ENCODE results near the gene CRY2.
"Not testable (repeated sequence)": the region's sequence is repeated elsewhere in the genome, so short reads cannot be mapped to it uniquely, and the experiment has no call there.

Gene CRY2

DNA sequence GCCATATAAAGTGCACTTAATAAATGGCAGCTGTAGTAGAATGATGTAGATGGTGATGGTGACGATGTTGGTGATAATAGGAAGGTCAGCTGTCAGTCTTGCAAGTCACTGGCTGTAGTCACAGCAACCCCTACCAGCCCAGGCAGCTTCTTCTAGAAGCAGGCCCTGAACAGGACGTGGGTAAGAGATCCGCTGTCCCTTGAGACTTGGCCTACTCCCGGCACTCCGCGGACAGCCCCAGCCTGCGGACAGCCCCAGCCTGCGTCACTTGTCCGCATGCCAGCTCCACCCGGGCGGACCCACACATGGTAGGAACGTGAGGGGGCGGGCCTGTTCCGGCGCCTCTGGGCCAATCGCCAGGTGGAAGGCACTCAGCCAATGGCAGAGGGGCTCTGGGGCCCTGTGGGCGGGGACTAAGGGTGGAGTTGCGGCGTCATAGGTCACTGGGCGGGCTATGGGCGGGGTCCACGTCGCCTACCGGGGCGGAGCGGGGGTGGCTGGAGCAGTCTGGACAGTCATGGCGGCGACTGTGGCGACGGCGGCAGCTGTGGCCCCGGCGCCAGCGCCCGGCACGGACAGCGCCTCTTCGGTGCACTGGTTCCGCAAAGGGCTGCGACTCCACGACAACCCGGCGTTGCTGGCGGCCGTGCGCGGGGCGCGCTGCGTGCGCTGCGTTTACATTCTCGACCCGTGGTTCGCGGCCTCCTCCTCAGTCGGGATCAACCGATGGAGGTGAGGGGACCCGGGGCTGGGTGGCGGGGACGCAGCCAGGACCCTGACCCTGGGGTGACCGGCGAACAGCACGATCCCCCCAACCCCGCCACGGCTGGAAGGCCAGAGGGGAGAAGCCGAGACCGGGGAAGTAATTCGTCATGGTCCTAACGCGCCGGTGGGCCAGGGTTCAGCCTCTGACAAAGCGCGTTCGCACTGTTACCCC lies at the start of gene CRY2:
CRY2 (plus strand) TSS at position 502 of the 937 bp plus-strand sequence; CDS start at position 518, 16 bp downstream.
- peak; percentile 100 for DNase-seq

DNA sequence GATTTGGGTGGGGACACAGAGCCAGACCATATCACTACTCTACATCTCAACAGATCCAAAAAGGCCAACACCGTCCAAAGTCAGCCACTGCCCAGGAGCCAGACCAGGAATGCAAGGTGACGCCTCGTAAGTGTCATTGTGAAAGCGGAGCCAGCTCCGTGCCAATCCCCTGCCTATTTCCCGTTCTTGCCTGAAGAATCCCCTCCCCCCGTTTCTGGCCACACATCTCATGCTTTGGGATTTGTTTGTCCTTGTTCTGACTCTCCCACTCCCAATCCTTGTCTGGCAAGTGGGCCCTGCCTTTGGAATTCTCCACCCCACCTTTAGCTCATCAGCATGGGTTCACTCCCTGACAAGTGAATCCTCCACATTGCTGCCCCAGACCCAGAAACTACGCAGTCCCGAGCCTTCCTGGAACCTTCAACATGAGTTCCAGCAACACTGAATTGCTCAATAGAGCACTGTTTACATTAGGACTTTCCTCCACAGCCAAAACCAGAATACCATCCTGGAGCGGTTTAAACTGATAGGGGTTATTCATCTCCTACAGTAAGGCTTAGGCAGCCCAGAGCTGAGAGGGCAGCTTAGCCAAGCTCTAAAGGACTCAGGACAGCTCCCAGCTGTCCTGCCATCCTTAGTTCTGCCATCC lies 48.4 kb upstream of the CRY2 start:
- DNase-seq, result no peak

DNA sequence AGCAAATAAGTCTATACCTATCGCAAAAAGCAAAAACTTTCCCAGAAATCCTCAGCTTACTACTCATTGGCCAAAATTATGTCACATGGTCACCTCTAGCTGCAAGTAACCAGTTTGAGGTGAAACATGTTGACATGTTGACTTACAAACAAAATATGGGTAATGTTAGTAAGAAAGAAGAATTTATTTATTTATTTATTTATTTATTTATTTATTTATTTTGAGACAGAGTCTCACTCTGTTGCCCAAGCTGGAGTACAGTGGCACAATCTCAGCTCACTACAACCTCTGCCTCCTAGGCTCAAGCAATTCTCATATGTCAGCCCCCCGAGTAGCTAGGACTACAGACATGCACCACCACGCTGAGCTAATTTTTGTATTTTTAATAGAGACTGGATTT lies 47.7 kb upstream of the CRY2 start:
- DNase-seq, result no peak

DNA sequence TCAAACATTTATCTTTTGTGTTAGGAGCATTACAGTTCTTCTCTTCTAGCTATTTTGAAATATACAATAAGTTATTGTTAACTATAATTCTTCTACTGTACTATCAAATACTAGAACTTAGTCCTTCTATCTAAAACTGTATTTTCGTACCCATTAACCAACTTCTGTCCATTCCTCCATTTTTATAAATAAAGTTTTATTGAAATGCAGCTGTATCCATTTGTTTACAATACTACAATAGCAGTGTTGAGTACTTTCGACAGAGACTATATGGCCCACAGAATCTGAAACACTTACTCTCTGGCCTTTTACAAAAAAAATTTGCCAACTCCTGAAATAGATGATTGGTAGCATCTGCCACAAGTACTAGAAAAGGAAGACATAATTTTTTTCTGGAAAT lies 47.0 kb upstream of the CRY2 start:
- no peak for DNase-seq

DNA sequence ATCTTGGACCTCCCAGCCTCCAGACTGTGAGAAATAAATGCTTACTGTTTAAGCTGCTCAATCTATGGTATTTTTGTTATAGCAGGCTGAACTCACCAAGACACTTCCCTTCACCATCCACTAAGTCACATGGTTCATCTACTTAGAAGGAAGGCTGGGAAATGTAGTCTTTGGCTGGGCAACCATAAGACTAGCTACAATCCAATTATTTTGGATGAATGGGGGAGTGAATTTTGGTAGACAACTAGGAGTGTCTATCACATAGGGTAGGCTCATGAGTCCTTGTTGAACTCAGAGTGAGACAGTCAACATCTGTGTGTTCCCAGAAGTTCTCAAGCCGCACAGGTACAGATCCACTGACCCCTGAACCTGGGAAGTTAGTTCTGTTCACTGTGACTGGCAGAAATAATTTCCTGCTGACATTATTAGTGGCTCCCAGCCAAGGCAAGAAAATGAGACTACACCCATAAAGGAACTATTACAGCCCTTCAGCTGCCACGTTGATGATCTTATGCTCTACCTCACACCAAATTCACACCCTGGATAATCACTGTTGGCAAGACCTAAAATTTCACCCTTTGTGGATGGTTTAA lies 45.5 kb upstream of the CRY2 start:
- DNase-seq, result no peak

DNA sequence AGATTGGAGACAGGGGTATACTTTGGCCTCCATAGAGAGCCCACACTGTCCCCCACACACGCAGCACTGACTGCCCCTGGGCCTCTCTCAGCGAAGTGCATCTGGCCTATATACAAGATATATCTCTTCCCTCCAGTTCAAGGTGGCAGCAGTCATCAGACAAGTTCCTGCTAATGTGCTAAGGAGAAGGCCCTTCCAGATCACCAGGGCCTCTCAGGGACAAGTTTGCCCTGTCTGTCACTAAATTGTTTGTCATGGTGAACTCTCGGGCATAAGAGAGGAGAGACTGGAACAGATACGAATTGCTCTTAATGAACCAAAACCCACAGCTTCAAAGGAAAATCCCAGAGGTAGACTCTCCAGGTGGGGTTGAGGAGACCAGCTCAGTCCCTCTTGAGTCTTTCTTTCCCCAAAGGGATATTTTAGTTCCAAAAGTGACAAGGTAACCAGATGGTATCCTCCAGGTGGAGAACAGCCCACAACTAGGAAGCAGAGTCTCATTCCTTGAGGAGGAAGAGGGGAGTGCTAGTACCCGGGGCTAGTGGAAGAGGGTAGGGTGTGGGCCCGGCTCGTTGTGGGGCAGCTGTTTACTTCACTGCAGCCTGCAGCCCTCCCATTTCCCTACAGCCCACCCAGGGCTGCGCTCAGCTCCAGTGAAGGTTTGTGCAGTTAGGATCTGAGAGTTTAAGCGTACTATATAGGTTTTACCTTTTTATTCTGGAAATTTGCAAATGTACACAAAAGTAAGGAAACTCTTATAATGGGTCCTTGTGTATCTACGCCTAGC lies 44.6 kb upstream of the CRY2 start:
- no peak for DNase-seq

DNA sequence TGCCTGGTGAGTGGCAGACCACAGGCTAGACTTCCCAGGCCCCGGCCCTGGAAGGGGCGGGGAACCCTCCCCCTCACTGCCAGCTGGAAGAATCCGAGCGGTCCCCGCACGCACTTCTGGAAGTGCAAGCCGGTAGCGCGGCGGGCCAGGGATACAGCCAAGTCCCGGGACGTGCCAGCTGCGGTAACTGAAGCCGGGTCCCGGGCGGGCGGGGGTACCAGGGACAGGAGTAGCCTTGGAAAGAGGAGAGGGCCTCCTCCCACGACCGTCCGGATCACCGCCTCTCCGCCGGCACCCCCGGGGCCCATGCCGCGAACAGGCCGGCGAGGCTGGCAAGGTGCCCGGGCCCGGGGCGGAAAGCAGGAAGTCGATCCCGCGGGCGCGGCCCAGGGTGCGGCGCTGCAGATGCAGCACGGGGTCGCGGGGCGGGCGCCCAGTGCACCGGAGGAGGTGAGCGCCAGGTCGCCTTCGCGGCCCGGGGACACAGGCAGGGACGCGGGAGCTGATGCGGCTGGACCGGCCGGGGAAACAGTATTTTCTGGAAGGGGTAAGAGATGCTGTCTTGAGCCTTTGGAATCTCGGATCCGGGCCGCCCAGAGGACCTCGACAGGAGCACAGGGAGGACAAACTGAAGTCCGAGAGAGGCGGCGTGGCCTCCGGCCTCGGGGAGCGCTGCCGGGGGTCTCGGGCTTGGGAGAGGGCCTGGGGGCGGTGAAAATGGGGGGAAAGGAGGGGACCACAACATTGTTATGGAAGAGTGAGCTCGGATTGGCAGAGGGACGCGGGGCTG lies 43.1 kb upstream of the CRY2 start:
- DNase-seq, result peak; percentile 64

DNA sequence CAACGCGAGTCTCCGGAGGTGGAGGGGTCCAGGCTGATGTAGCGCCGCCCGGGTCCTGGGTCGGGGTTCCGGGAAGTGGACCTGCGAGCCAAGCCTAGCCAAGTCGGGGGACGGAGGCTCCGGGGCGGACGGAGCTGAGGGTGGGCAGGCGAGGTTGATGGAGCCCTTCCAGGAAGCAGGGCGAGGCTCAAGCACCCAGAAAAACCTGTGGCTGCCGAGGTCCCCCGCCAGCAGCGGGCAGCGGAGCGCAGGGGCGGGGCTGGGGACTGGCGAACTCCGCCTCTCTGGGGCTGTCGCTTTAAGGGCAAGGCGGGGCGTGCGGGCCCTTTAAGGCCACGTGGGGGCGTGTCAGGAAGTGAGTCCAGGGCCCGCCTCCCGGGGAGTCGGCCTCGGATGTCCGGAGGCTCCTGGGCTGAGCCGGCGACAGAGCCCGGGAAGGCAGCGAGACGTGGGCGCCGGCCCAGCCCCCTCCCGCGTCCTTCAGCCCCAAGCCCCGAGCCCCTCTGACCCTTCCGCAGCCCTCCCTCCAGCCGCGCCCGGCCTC lies 42.4 kb upstream of the CRY2 start, which contains the start of gene SLC35C1:
SLC35C1 (plus strand) TSS at position 389 of the 544 bp plus-strand sequence. CDS start 653 bp downstream, outside the sequence.
- DNase-seq, result peak; percentile 97

DNA sequence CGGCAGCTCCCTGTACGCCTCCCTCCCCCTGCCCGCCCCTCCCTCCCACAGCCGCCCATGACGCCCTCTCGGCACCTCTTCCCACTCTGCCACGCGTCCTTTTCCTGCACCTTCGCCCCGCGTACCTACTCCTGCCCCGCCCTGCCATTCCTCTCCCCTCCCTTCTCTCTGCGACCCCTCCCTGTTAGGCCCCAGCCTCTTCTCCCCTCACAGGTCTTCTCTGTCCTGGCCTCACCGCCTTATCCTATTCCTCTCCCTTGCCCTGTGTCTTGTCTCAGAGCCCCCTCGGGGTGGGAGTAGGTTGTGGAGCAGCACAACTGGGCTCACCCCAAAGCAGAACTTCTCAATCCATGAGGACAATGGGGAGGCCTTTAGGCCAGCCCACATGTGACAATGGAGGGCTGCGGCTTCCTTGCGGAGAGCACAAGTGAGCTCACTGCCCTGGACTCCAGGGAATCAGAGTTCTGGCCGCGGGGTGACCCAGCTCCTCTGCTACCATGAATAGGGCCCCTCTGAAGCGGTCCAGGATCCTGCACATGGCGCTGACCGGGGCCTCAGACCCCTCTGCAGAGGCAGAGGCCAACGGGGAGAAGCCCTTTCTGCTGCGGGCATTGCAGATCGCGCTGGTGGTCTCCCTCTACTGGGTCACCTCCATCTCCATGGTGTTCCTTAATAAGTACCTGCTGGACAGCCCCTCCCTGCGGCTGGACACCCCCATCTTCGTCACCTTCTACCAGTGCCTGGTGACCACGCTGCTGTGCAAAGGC lies 41.8 kb upstream of the CRY2 start:
- DNase-seq, result peak; percentile 37

DNA sequence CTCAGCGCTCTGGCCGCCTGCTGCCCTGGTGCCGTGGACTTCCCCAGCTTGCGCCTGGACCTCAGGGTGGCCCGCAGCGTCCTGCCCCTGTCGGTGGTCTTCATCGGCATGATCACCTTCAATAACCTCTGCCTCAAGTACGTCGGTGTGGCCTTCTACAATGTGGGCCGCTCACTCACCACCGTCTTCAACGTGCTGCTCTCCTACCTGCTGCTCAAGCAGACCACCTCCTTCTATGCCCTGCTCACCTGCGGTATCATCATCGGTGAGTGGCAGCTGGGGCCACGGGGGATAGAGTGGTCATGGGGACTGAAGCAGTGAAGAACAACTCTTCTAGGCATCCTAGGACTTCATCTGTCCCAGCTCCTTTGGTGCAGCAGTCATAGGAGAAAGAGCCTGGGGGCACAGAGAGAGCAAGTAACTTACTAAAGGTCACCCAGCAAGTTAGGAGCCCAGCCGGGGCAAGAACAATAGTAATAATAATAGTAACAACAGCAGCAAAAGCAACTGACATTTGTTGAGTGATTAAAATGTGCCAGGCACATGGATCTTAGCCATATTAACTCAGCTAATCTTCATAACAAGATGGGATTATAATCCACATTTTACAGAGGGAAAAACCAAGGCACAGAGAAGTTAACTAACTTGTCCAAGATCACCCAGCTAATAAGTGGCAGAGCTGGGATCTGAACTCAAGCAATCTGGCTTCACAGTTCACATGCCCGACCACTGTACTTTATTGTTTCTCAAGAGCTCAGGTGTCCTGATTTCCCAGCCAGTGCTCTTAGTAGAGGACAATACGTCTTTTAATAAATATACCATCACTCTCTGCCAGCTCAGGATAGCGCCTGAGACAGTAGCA lies 41.0 kb upstream of the CRY2 start:
- no peak for DNase-seq

DNA sequence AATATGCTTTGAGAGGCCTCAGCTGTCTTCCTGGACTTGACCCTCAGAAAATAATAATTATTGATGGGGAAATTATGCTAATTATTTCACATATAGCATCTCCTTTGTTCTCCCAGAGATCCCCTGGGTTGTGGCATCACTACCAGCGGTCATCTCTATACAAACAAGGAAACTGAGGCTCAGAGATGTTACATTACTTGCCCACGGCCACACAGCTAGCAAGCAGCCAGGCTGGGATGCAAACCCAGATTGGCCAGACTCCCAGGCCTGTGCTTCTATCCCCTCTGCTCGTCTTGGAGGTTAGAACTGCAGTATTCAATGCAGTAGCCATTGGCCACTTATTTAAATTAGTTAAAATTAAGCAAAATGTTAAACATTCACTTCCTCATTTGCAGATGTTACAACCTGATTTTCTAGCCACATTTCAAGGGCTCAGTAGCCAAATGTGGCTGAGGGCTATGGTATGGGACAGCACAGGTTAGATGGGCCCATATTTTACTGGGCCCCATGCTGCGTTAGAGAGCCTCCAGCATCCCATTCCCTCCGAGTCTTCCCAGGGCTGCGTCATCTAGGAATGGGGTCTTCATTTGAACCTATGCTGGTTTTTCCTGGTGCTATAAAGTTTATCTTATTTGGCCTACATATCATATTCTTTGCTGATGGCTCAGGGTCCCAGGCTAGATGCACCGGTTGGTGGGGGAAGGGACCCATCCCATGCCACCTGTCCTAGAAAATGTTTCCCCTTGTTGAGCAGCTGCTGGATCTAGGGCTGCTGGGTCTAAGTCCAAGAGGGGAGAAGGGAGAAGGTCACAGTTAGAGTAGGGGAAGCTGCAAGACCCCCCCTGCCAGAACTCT lies 40.1 kb upstream of the CRY2 start:
- no peak for DNase-seq

DNA sequence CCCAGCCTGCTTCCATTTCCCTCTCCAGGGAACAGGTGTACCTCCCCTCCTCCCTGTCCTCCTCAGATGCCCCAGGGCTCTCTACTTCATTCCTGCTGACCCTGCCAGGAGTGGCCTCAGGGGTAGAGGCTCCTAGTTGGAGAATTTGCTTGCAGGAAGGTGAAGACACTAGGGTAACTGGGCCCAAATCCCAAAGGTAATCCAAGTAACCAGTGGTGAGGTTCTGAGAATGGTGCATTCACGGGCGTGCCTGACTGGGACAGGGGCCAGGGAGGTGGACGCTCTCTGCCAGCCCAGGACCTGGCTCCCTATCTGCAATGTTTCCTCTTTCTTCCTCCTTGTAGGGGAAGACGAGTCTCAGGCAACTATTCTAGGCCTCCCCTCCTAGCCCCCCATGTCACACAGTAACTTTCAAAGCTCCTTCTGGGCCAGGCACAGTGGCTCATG lies 39.5 kb upstream of the CRY2 start:
- DNase-seq, result no peak

DNA sequence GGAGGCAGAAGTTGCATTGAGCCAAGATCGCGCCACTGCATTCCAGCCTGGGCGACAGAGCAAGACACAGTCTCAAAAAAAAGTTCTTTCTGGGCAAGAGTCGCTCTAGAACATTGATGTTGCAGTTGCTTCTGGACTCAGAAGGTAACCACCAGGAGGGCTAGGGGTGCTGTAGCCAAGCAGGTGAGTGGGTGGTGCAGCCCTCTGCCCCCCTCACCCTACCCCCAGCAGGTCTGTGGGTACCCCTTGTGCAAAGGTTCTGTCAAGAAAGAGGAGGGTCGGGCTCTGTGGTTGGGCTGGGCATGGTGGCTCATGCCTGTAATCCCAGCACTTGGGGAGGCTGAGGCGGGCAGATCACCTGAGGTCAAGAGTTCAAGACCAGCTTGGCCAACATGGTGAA lies 38.8 kb upstream of the CRY2 start:
- not testable (repeated sequence) for DNase-seq

DNA sequence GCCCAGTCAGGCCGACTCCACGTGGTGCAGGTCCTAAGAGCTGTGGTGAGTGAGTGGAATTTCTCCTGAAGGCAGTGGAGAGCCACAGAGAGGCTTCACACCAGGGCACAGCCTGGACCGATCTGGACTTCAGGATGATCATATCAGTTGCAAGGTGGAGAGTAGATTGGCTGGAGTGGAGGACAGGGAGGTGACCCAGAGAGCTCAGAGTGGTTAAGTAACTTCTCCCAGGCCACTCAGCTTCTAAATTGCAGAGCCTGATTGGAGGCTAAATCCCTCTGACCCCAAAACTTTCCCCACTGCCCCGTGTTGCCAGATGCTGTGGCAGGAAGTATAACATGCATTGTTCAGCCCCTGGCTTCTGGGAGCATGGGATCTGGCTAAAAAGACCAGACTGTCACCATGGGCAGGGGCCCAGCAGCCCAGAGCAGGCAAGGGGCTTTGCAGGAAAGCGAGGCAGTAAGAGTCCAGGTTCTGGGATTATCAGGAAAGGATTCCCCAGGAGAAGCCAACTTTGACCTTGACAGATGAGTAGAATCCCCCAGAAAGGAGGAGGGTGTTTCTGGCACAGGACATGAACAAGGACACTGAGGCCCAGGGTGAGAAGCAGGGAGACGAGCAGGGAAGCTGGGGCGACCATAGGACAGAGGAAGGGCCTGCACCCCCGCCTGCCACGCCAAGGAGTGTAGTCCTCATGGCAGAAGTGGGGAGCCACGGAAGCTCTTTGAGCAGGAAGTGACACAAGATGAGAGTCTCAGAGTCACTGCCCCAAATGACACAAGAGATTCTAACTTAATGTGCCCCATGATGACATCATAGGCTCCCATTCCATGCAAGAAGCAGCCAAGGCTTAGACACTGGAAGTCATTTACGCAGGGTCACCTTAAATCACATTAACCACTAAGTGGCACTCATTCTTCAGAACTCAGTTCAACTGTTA lies 37.5 kb upstream of the CRY2 start:
- no peak for DNase-seq

DNA sequence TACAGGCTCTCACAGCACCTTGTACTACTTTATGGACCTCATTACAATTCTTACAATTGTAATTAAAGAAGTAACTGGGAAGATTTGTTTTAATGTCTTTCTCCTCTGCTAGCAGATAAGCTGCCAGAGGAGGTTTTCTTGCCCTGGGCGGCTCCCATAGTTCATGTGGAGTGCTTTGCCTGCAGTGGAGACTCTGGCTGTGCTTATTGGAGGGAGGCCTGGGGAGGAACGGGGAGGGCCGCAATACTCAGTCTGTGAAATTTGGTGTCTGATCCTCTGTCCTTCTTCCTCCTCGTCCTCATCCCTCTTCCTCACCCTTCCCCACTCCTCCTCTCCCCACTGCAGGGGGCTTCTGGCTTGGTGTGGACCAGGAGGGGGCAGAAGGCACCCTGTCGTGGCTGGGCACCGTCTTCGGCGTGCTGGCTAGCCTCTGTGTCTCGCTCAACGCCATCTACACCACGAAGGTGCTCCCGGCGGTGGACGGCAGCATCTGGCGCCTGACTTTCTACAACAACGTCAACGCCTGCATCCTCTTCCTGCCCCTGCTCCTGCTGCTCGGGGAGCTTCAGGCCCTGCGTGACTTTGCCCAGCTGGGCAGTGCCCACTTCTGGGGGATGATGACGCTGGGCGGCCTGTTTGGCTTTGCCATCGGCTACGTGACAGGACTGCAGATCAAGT lies 36.7 kb upstream of the CRY2 start:
- DNase-seq, result no peak

DNA sequence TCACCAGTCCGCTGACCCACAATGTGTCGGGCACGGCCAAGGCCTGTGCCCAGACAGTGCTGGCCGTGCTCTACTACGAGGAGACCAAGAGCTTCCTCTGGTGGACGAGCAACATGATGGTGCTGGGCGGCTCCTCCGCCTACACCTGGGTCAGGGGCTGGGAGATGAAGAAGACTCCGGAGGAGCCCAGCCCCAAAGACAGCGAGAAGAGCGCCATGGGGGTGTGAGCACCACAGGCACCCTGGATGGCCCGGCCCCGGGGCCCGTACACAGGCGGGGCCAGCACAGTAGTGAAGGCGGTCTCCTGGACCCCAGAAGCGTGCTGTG lies 36.2 kb upstream of the CRY2 start:
- no peak for DNase-seq
